ENCODE results near the gene HOXC13. TPM values are rescaled to one million over a fixed set of nuclear protein-coding genes. Genes with fewer than 3 reads are reported as not detected.

Gene HOXC13
- total RNA-seq, 1 donor from 2014 or later = not detected

DNA sequence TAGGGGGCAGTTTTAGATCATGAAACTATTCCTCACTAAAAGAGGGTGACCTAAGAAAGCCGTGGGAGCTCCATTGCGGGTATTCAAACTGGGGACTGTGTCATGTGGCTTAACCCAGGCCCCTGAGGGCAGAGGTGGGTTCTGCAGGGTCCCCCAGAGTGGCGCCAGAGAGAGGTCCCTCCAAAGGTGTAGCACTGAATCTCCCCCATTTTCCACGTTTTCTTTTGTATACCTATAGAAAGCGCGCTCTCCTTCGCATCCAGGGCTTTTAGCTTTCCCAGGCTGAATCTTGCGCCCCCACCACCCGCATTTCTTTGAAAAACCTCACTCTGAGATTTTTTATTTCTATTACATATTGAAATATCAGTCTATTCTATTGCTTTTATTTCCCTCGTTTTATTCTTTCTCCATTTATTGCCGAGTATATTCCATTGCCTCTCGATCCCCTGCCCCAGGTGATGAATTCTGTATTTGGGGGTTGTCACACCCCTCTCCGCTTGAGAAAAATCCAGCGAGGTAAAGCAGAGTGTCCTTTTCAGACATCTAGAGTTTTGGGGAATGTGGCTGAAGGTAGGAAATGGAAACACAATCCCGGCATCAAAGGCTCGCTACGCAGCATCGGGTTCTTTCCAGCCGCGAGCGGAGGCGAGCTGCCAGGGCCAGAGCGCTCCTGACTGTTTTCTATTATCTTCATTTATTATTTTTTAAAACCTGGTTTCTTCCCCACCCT is 870 bp upstream of the HOXC13 start:
- no peak for TF ChIP-seq CTCF (IDR thresholded peaks at IDR 0.05)
- Histone ChIP-seq H3K9me3 (no peaks in the 10 kb centered on the region), H3K4me3 (no peak overlapping the region), H3K4me1 (peaks cover 6% of the 10 kb centered on the region), H3K27me3 (peaks cover 100% of the 10 kb centered on the region), H3K36me3 (no peaks in the 10 kb centered on the region), H3K27ac (no peak overlapping the region)
- DNase-seq (no peak), ATAC-seq (no peak)
- intact Hi-C loops (cut with DNase I) = no loop called here

DNA sequence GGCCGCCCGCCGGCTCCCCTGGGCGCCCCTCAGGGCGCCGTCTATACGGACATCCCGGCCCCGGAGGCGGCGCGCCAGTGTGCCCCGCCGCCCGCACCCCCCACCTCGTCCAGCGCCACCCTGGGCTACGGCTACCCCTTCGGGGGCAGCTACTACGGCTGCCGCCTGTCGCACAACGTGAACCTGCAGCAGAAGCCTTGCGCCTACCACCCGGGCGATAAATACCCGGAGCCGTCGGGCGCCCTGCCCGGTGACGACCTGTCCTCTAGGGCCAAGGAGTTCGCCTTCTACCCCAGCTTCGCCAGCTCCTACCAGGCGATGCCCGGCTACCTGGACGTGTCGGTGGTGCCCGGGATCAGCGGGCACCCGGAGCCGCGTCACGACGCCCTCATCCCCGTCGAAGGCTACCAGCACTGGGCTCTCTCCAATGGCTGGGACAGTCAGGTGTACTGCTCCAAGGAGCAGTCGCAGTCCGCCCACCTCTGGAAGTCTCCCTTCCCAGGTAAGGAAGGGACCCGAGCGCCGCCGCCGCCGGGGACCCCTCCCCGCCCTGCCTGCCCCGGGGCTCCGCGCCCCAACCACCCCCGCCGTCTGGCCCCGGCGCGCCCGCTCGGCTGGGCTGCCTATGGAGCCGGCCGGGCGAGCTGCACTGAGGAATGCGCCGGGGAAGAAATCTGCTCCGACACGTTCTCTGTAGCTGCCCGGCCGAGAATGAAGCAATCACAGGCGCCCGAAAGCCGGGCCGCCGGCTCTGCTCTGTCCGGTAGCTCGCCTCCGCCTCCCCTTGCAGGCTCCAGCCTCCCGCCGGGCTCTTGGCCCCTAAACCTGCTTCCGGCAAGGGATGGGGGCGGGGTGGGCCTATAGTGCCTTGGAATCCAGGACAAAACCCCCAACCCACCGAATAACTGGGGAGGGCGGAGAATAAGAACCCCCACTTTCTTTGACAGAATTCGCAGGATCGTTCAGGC is 794 bp downstream of the HOXC13 start:
- no peaks in the 10 kb centered on the region for H3K9me3 ChIP-seq
- H3K27ac ChIP-seq = no peak overlapping the region
- H3K4me3 ChIP-seq = no peak overlapping the region
- H3K4me1 ChIP-seq = peaks cover 6% of the 10 kb centered on the region
- ATAC-seq (peak; percentile 74), DNase-seq (no peak)
- no peak for TF ChIP-seq CTCF (IDR thresholded peaks at IDR 0.05)
- peaks cover 100% of the 10 kb centered on the region for H3K27me3 ChIP-seq
- intact Hi-C loops (cut with DNase I) = no loop called here
- no peaks in the 10 kb centered on the region for H3K36me3 ChIP-seq

GRCh38 chr12:53940443-53941014 is 1.9 kb downstream of the HOXC13 start:
- ATAC-seq = no peak
- H3K27ac ChIP-seq = no peak overlapping the region
- H3K36me3 ChIP-seq = no peaks in the 10 kb centered on the region
- no peak for DNase-seq
- TF ChIP-seq CTCF (IDR thresholded peaks at IDR 0.05) = no peak
- intact Hi-C loops (cut with DNase I) = no loop called here
- H3K9me3 ChIP-seq = no peaks in the 10 kb centered on the region
- peaks cover 6% of the 10 kb centered on the region for H3K4me1 ChIP-seq
- H3K27me3 ChIP-seq = peaks cover 100% of the 10 kb centered on the region
- no peak overlapping the region for H3K4me3 ChIP-seq

DNA sequence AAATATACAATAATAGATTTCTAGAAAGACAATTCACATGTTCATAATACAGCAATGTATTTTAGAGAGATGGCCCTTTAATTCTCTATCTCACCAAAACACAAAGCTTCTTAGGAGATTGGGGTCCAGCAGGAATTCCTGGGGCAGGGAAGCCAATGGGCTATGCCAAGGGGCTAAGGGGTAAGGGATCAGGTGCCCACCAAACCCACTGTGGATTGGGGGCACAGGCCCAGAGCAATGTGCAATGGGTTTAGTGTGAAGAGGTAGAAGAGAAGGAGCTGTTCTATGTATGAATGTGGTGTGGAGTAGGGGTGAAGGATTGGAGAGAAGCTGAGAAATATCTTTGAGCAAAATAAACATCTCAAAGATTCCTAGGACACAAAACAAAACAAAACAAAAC is 2.6 kb downstream of the HOXC13 start:
- intact Hi-C loops (cut with DNase I) = no loop called here
- Histone ChIP-seq H3K9me3 (no peaks in the 10 kb centered on the region), H3K4me3 (no peak overlapping the region), H3K36me3 (no peaks in the 10 kb centered on the region), H3K4me1 (peaks cover 6% of the 10 kb centered on the region), H3K27ac (no peak overlapping the region), H3K27me3 (peaks cover 100% of the 10 kb centered on the region)
- DNase-seq (no peak), ATAC-seq (no peak)
- no peak for TF ChIP-seq CTCF (IDR thresholded peaks at IDR 0.05)

GRCh38 chr12:53941750-53942149 is 3.1 kb downstream of the HOXC13 start:
- no peaks in the 10 kb centered on the region for H3K9me3 ChIP-seq
- intact Hi-C loops (cut with DNase I) = no loop called here
- TF ChIP-seq CTCF (IDR thresholded peaks at IDR 0.05) = no peak
- ATAC-seq (no peak), DNase-seq (no peak)
- H3K4me1 ChIP-seq = peaks cover 6% of the 10 kb centered on the region
- H3K27ac ChIP-seq = no peak overlapping the region
- H3K4me3 ChIP-seq = no peak overlapping the region
- peaks cover 100% of the 10 kb centered on the region for H3K27me3 ChIP-seq
- no peaks in the 10 kb centered on the region for H3K36me3 ChIP-seq
